Stimulated activated CD4-positive, alpha-beta T cell treated with anti-CD3 and anti-CD28 coated beads, Interleukin-15, amount 100 ng/mL, for 1 hour (primary cell): ENCODE data around the gene PHF21A.

Source experiments
- DNase-seq, 2 donors: peaks; one replicate each; pipeline ENCODE4 v3.0.0-alpha.2; 2020; ENCODE audit warnings: low read depth in 1 of 2, low spot score in 1 of 2

PHF21A gene

DNA sequence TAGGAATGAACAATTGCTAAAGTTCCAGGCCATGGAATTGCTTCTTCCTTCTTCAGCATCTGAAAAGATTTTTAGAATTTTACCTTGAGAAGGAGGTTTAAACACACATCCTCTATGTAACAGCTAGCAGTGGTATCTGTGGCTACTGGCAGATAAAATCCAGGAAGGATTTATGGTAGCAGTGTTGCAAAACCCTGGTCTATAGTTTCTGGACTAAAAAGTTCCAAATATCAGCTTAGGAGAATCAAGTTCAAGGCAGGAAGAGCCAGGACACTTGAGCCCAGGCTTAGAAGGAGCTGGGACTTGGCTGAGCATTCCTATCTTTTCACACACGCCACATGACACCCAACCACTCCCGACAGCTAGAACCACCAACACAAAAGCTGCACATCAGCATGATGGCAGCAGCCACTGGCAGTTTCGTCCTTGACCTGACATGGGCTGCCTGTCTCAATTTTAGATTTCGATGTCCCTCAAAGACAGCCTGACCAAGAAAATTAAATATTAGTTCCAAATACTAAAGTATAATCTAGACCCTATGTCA, 184.7 kb downstream of the PHF21A start:
- no peak for DNase-seq

DNA sequence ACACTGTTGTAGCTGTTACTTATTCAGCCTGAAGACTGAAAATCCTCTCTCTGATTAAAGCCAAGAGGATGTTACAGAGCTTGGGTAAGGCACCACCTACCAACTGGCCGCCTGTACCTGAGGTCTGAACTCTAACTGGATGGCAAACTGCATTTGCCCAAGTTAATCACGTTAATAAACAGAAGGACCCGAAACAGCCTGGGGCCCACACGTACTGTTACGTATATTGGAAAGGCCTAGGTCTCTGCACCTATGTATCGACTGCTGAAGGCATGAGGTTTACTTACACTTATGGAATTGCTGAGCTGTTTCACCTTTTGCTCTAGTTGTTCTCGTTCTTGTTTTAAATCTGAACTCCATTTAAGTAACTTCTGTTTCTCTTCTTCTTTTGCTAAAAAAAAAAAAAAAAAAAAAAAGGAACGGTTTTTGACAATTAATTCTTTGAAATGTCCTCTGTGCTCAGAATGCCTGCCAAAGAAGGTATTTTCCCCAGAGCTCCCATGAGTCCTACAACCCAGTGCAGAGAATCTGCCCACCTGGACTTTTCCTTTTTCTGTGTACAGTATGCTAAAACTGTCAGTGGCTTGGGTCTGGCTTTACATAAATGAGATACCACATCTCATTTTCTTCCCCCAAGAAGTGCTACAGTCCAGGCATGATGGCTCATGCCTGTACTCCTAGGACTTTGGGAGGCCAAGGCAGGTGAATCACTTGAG, 185.7 kb downstream of the PHF21A start:
- no peak for DNase-seq

DNA sequence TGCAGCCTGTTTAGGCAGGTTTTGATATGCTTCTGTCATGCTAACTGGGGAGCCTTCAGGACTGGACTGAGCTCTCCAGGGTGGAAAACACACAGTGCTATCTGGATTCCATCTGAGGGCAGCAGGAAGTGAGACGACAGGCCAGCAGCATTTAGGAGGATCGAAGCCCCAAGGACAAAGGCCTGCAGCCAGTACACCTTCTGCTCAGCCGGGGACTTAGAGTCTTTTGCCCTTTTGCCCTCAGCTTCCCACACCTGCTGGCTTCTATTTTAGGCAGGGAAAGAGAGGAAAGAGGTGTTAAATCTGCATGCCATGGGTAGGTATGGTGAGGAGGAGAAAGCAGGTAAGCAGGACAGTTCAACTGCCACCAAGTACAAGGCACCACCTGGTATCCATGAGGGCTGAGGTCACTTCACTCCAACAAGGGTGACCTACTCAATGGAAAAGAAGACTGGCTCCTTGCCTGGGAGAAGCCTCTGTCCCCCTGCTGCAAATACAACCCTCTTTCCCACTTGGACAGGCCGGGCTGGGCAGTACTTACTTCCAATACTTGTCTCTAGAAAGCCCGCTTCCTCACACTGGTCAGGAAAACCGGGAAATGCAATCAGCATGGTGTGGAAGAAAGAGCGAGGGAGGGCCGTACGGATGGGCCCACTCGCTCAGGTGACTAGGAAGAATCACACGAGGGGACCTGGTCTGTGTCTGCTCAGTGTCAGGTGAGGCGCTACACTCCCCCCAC, 186.5 kb downstream of the PHF21A start:
- DNase-seq, result no peak

DNA sequence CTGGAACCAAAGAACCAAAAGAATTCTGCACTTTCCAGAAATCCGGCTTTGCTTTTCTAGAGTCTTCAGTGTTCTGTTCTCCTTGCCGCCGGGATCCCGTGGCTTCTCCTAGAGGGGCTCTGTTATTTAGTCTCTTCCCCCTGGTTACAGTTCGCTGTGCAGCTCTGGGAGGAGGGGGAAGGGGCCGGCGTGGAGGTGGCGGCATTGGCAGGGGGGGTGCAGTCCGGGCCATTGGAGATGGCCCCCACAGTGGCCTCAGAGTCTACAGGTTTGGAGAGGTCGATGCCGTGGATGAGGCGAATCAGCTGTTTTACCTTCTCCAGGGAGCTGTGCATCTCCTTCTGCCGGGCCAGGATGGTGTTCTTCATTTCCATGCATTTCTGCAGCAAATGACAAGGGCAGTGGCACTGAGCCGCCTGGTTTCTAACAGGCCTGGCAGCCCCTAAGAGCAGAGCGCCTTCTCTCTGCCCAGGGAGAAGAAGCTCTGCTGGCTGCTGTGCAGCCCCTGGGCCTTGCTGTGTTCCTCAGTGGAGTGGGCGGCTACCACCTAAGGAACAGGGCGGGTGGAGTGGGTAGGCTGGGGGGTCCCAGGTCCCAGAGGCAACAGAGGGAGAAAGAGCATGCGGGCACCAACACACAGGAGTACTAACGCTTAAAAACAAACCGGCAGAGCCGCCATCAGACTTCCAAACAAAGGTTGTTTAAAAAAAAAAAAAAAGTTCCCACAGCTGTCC, 187.2 kb downstream of the PHF21A start:
- no peak for DNase-seq

DNA sequence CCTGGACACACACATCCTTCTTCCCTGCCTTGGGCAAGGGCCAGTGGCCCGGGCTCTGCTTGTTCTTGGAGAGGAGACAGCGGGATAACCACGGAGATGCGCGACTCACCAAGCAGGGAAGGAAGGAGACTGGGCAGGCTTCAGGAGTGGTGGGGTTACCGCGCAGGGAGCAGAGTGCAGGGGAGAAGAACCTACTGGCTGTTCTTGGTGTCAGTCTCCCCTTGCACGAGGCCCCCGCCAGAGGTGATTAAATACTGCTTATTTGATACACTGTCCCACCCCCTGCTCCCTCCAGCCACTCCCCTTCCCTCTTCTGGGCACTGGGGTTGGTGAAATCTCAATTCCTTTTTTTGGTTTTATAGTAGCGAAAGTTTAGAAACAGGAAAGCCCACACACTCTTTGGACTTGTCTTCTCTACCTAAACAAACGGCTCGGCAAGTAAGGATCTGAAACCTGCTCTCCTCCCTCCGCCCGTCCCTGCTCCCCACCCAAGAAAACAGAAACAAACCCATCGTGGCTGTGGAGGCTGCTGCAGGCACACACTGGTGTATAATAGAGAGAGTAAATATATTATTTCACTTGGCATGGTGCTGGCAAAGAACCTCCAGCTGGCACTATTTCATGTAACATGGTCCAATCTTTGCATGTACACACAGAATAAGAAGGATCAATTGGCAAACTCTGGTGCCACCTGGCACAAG, 188.0 kb downstream of the PHF21A start:
- DNase-seq, result no peak

DNA sequence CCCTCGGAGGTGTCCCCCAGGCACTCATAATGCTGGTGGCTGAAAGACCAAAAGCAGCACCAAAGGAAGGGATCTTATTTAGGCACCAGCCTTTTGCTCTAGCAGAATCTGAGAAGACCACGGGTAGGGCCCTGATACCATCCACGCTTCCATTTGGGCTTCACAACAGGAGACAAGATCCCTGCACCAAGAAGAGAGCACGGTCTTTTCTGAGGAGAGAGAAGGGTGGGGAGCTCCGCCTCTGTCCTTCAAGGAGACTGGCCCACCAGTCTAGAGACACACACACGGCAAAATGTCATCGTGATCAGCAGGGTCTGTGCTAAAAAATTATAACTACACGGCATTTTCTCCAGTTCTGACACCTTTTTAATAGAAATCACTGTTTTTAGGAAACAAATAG, 189.0 kb downstream of the PHF21A start:
- DNase-seq, result no peak

DNA sequence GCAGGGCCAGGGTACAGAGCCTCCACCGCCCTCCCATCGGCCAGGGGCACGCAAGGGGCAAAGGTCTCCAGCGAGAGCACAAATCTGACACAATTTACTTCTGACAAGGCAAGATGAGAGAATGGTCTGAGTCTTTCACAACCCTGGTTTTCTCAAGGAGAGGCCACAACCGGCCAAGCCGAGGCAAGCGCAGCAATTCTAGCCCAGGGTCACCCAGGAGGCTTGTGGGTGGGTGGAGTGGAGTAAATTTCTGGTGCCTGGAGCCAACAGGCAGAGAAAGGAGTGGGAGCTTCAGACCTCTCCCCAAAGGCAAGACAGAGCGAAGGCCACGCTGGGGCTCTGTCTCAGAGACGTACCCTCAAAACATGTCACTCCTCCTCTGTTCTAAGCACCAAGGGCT, 189.5 kb downstream of the PHF21A start:
- no peak for DNase-seq

DNA sequence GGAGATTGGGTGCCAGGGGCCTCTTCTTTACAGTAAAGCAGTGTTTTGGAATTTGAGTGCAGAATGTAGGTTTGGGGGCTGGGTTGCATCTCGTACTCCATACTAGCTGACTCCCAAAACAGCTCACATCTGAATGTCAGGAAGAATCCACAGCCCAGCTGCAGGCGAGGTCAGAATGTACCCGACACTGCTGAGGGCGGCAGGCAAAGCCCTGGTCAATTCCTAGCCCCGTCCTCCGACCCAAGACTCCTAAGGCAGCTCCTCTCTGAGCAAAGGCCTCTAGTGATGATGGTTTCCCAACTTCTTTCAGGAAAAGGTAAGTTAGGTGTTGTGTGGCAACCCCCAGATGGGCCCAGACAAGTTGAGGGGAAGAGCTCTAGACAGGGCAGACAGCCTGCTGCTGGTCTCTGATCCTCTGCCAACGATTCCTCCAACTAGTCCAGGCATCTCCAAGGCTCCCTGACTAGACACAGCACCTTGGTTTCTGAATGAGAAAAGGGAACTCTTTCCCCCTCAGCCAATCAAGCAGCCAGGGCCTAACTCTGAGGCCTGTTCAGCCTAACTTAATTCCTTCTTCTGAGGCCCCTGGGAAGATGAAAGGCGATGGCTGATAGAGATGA, 190.2 kb downstream of the PHF21A start:
- no peak for DNase-seq

DNA sequence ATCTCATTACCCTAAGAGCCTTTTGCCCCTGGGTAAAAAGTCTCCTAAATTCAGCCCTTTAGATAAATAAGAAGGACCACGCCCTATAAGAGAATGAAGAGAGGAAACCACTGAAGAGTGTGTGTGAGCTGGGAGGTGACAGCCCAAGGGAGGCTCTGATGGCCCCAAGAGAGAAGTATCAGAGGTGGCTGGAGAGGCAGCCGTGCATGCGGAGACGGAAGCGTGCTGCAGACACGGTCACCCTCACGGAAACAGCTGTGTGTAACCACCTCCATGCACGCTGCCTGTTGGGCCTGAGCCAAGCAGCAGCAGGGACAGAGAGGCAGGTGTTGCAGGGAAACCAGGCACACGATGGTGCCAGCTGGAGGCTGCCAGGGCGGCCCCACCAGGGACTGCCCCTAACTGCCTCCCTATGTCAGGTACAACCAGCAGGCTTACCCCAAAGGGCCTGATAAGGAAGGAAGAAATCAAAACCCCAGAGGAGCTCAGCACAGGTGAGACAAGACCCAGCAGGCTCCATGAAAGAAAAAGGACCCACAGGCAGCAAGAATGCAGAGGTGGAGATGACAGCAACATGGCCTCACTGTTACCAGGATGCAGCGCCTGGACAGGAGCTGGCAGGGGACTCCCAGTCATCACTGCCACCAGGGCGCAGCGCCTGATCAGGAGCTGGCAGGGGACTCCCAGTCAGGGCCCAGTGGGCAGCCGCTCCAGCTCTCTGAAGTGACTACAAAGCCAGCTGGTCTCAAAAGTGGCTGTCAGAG, 191.0 kb downstream of the PHF21A start:
- DNase-seq, result no peak

DNA sequence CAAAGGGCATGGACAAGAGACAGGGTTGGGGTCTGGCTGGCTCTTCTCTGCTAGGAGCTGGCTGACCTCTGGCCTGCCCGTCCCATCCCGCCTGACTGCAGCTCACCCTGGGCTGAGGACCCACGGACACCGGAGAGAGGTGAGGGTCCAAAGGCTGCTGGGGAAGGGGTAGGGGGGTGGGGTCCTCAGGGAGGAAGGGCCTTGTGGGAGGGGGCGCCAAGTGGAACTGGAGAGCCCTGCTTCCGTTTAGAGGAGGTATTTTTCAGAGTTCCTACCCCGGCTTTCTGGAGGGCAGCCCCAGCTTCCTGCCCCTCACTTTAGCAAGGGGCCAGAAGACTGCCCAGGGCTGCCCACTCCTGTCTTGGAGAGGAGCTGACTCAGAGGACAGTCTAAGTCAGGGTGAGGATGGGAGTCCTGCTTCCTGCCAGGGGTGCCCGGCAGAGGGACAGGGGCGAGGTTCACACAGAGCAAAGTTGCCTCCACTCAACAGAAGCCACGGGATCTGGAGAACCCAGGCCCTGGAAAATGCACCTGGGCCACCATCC, 191.7 kb downstream of the PHF21A start:
- no peak for DNase-seq

DNA sequence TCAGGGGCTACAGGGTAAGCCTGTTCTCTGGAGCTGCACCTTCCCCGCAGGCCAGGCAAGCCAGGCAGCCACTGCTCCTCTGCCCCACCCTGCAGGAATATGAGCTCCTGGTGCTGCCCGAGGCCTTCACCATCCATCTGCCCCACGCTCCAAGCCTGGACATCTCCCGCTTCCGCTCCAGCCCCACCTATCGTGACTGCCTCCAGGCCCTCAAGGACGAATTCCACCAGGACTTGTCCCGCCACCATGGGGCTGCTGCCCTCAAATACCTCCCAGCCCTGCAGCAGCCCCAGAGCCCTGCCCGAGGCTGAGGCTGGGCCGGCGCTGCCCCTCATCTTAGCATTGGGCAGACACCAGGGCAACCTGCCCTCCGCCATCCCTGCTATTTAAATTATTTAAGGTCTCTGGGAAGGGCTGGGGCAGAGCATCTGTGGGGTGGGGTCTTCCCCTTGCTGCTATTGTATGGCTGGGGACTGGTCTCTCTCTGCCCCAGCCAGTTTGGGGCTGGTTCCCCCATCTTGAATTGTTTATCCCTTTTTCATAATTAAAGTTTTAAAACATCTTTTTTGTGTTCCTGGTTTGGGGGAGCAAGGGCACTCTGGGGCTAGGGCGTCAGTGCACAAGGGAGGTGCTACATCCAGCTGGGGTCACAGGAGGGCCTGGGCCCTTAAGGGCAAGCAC, 192.6 kb downstream of the PHF21A start:
- DNase-seq, result no peak

DNA sequence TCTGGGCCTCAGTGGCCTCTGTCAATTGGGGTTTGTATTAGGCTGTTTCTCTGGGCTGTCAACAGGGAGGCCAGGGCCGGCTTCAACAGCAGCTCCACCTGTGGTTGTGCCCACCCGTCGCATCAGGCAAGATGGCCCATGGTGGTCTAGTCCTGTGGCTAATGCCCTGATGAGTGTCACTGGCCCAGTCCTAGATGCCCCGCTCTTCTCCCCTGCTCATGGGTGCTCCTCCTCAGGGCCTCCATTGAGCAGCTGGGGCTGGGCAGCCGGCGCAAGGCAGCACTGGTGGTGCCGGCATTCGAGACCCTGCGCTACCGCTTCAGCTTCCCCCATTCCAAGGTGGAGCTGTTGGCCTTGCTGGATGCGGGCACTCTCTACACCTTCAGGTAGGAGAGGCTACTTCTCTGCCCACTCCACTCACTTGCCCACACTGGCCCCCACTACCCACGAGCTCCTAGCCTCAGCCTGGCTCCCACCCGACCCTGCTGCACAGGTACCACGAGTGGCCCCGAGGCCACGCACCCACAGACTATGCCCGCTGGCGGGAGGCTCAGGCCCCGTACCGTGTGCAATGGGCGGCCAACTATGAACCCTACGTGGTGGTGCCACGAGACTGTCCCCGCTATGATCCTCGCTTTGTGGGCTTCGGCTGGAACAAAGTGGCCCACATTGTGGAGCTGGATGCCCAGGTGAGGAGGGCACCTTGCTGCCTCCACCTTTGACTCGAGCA, 193.4 kb downstream of the PHF21A start:
- no peak for DNase-seq

DNA sequence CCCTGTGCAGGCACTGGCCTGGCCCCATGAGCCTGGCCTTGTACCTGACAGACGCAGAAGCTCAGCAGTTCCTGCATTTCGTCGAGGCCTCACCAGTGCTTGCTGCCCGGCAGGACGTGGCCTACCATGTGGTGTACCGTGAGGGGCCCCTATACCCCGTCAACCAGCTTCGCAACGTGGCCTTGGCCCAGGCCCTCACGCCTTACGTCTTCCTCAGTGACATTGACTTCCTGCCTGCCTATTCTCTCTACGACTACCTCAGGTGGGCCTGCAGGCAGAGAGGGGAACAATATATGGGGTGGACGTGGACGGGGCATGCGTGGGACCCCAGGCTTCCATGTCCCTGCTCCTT, 193.9 kb downstream of the PHF21A start:
- DNase-seq, result no peak

DNA sequence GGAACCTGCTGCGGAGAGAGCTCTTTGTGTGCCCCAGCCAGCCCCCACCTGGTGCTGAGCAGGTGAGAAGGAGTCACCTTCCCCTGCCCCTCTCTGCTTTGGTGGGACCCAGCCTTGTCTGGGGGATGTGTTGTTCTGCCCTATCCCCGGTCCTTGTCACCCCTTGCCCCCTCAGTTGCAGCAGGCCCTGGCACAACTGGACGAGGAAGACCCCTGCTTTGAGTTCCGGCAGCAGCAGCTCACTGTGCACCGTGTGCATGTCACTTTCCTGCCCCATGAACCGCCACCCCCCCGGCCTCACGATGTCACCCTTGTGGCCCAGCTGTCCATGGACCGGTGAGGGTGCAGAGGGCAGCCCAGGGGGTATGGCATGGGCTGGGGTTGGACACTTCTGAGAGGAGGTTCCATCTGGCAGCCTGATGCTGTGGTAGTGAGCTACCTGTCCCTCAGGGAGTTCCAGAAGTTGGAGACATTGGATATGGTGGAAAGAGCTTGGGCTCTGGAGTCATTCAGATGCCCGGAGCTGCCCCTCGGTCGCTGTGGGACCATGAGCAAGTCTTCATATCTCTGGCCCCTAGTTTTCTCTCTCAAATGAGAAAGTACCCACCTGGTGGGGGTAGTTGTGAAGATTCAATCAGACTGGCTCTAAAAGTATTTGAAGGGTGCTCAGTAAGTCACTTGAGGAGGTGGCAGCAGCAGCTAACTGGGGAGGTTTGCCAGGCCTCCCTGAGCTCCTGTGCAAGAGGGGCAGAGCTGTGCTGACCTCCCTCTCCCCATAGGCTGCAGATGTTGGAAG, 194.5 kb downstream of the PHF21A start:
- DNase-seq, result no peak

DNA sequence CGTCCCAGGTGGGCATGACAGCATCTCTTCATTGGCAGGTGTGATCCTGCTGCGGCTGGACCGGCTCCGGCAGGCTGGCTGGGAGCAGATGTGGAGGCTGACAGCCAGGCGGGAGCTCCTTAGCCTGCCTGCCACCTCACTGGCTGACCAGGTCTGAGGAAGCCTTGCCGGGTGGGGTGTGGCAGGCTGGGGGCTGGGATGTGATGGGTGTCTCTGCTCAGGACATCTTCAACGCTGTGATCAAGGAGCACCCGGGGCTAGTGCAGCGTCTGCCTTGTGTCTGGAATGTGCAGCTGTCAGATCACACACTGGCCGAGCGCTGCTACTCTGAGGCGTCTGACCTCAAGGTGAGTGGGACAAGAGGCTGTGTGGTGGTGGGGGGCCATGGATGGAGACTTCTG, 195.3 kb downstream of the PHF21A start:
- no peak for DNase-seq

DNA sequence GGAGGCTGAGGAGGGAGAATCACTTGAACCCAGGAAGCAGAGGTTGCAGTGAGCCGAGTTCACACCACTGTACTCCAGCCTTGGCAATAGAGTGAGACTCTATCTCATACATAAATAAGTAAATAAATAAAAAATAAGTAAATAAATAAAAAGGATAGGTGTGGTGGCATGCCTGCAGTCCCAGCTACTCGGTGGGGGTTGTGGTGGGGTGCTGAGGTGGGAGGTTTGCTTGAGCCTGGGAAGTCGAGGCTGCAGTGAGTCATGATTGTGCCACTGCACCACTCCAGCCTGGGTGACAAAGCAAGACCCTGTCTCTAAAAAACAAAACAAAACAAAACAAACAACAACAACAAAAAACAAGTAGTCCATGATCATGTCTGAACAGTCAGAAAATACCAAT, 195.7 kb downstream of the PHF21A start:
- DNase-seq, result no peak

DNA sequence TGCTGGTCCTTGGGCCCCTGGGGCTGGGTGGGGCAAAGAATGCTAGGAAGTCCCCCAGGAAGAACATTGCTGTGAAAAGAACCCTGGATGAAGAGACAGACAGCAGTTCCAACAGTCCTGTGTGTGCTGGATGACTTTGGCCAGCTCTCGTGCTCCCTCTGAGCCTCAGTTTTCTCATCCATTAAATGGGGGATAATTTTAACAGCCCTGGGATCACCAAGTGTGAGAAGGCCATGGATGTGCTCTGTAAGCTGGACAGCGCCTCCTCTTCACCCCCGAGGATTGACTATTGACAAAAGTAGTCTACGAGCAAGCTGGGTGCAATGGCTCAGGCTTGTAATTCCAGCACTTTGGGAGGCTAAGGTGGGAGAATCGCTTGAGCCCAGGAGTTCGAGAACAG, 196.3 kb downstream of the PHF21A start:
- no peak for DNase-seq
